ENCODE results near the gene RUNX2.

DNA sequence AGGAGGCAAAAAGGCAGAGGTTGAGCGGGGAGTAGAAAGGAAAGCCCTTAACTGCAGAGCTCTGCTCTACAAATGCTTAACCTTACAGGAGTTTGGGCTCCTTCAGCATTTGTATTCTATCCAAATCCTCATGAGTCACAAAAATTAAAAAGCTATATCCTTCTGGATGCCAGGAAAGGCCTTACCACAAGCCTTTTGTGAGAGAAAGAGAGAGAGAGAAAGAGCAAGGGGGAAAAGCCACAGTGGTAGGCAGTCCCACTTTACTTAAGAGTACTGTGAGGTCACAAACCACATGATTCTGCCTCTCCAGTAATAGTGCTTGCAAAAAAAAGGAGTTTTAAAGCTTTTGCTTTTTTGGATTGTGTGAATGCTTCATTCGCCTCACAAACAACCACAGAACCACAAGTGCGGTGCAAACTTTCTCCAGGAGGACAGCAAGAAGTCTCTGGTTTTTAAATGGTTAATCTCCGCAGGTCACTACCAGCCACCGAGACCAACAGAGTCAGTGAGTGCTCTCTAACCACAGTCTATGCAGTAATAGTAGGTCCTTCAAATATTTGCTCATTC is at the start of gene RUNX2:
- TF ChIP-seq, protein P1, sequence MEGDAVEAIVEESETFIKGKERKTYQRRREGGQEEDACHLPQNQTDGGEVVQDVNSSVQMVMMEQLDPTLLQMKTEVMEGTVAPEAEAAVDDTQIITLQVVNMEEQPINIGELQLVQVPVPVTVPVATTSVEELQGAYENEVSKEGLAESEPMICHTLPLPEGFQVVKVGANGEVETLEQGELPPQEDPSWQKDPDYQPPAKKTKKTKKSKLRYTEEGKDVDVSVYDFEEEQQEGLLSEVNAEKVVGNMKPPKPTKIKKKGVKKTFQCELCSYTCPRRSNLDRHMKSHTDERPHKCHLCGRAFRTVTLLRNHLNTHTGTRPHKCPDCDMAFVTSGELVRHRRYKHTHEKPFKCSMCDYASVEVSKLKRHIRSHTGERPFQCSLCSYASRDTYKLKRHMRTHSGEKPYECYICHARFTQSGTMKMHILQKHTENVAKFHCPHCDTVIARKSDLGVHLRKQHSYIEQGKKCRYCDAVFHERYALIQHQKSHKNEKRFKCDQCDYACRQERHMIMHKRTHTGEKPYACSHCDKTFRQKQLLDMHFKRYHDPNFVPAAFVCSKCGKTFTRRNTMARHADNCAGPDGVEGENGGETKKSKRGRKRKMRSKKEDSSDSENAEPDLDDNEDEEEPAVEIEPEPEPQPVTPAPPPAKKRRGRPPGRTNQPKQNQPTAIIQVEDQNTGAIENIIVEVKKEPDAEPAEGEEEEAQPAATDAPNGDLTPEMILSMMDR (conservative IDR thresholded peaks at IDR 0.05): no peak
- TF ChIP-seq ZFX (IDR thresholded peaks at IDR 0.05): no peak

Data from C4-2B (cell line).